HL-60 (cell line): Measurements from ENCODE around the gene PSMA7.

Experiments
- DNase-seq, 2 experiments: peaks; one replicate each; pipeline ENCODE4 v3.0.0-alpha.2; 2010 to 2020; ENCODE audit warnings: low read depth in 1 of 2, low spot score in 1 of 2
- H3K27ac ChIP-seq: fragments of 250-450 bp; sonication (Bioruptor Pico); replicated peaks from 2 replicates; pipeline ENCODE4 v1.5.1; 2020; ENCODE audit warnings: mild to moderate bottlenecking, moderate library complexity
- H3K27me3 ChIP-seq: fragments of 250-450 bp; sonication (Bioruptor Pico); 2 replicates; pipeline ENCODE4 v1.5.1; 2021; ENCODE audit warnings: mild to moderate bottlenecking, moderate library complexity; ENCODE audit not compliant: insufficient read depth, poor library complexity, severe bottlenecking
- H3K4me3 ChIP-seq: replicated peaks from 2 replicates; pipeline ENCODE4 v1.5.1; 2011; ENCODE audit warnings: mild to moderate bottlenecking, control low read depth, low read length; ENCODE audit not compliant: insufficient read depth
- CTCF ChIP-seq: IDR thresholded peaks from one replicate; pipeline ENCODE4 v1.5.1; 2011; ENCODE audit warnings: low read length, control low read depth, inconsistent platforms; ENCODE audit not compliant: insufficient read depth
- GABPA ChIP-seq: IDR thresholded peaks from 2 replicates; pipeline ENCODE4 v1.6.1; 2012; ENCODE audit warnings: low read depth
- POLR2AphosphoS5 ChIP-seq: IDR thresholded peaks from 2 replicates; pipeline ENCODE4 v1.6.1; 2012; ENCODE audit warnings: low read depth
- REST ChIP-seq: IDR thresholded peaks from 2 replicates; pipeline ENCODE4 v1.6.1; 2012; ENCODE audit warnings: low read depth; ENCODE audit not compliant: insufficient replicate concordance
- SPI1 ChIP-seq: IDR thresholded peaks from 2 replicates; pipeline ENCODE4 v1.6.1; 2012; ENCODE audit warnings: low read depth, mild to moderate bottlenecking, borderline replicate concordance

The PSMA7 gene

GRCh38 chr20:62151225-62151624 lies 8.0 kb upstream of the PSMA7 start:
- DNase-seq = no peak
- TF ChIP-seq CTCF (no peak), GABPA (no peak), REST (no peak), POLR2AphosphoS5 (no peak), SPI1 (no peak)
- Histone ChIP-seq H3K4me3 (no peak overlapping the region), H3K27me3 (no peaks in the 10 kb centered on the region), H3K27ac (no peak overlapping the region)

- TF ChIP-seq POLR2AphosphoS5 = no peak
- TF ChIP-seq GABPA = no peak
- no peak for TF ChIP-seq CTCF
- no peak for TF ChIP-seq SPI1
- no peak for TF ChIP-seq REST
- no peak overlapping the region for H3K27ac ChIP-seq
Measured at GRCh38 chr20:62150310-62150575, 7.0 kb upstream of the PSMA7 start.

GRCh38 chr20:62149532-62150309 lies 6.5 kb upstream of the PSMA7 start:
- no peak overlapping the region for H3K4me3 ChIP-seq
- TF ChIP-seq CTCF (no peak), GABPA (no peak), SPI1 (no peak), POLR2AphosphoS5 (no peak), REST (no peak)
- no peaks in the 10 kb centered on the region for H3K27me3 ChIP-seq
- DNase-seq = no peak
- H3K27ac ChIP-seq = no peak overlapping the region

More at GRCh38 chr20:62150310-62150575, 7.0 kb upstream of the PSMA7 start:
- no peaks in the 10 kb centered on the region for H3K27me3 ChIP-seq
- no peak for DNase-seq
- H3K4me3 ChIP-seq = no peak overlapping the region
